NB4 (cell line): ENCODE results near the gene DNAJC24.

ENCODE experiments used
- CTCF ChIP-seq: IDR thresholded peaks from one replicate; pipeline ENCODE4 v1.5.1; 2012; ENCODE audit warnings: low read depth, low read length
- POLR2A ChIP-seq: IDR thresholded peaks from 2 replicates; pipeline ENCODE4 v1.6.1; 2011; ENCODE audit warnings: mild to moderate bottlenecking; ENCODE audit not compliant: insufficient read length; ENCODE audit errors: extremely low read depth

GRCh38 chr11:31369348-31370329 lies at the start of gene DNAJC24, which contains the start of gene DCDC1:
- no peak for TF ChIP-seq CTCF
- TF ChIP-seq POLR2A = peak; percentile 62
